DOHH2 (cell line): Measurements from ENCODE around the gene TESK1.

ENCODE experiments used
- H3F3A ChIP-seq: fragments of 200-600 bp; sonication (generic), shearing (Covaris generic); 2 replicates; pipeline ENCODE4 v1.6.0; 2016; ENCODE audit warnings: antibody characterized with exemption, mild to moderate bottlenecking; ENCODE audit not compliant: control insufficient read depth, insufficient read depth
- H3K27ac ChIP-seq: fragments of 200-600 bp; sonication (generic); 2 replicates; pipeline ENCODE4 v1.5.1; 2014; ENCODE audit warnings: low read depth, mild to moderate bottlenecking, low read length, moderate library complexity
- H3K27me3 ChIP-seq: fragments of 200-600 bp; sonication (generic); 2 replicates; pipeline ENCODE4 v1.6.1; 2014; ENCODE audit warnings: mild to moderate bottlenecking, low read length, mixed read lengths; ENCODE audit not compliant: control insufficient read depth
- H3K36me3 ChIP-seq: fragments of 200-600 bp; sonication (generic); 2 replicates; pipeline ENCODE4 v1.6.1; 2014; ENCODE audit warnings: mild to moderate bottlenecking, low read length, moderate library complexity, mixed read lengths; ENCODE audit not compliant: control insufficient read depth
- H3K4me1 ChIP-seq: fragments of 200-600 bp; sonication (generic); 2 replicates; pipeline ENCODE4 v1.6.1; 2014; ENCODE audit warnings: mild to moderate bottlenecking, low read length, mixed read lengths; ENCODE audit not compliant: control insufficient read depth
- H3K4me2 ChIP-seq: fragments of 200-600 bp; sonication (generic); 2 replicates; pipeline ENCODE4 v1.6.0; 2014; ENCODE audit warnings: mild to moderate bottlenecking, low read length, moderate library complexity
- H3K4me3 ChIP-seq: fragments of 200-600 bp; sonication (generic); 2 replicates; pipeline ENCODE4 v1.5.1; 2014; ENCODE audit warnings: mild to moderate bottlenecking, low read length, mixed read lengths
- H3K79me2 ChIP-seq: fragments of 200-600 bp; sonication (generic); 2 replicates; pipeline ENCODE4 v1.6.1; 2014; ENCODE audit warnings: mild to moderate bottlenecking, low read length, mixed read lengths; ENCODE audit not compliant: control insufficient read depth
- H3K9me2 ChIP-seq: fragments of 200-600 bp; sonication (generic); replicated peaks from 2 replicates; pipeline ENCODE4 v1.6.1; 2014; ENCODE audit warnings: mild to moderate bottlenecking, low read length, mixed read lengths; ENCODE audit not compliant: control insufficient read depth
- H3K9me3 ChIP-seq: fragments of 200-600 bp; sonication (generic); 2 replicates; pipeline ENCODE4 v1.6.1; 2014; ENCODE audit warnings: antibody characterized with exemption, low read length, mixed read lengths; ENCODE audit not compliant: control insufficient read depth, insufficient read depth
- H4K20me1 ChIP-seq: fragments of 200-600 bp; sonication (generic); 2 replicates; pipeline ENCODE4 v1.6.0; 2014; ENCODE audit warnings: low read depth, mild to moderate bottlenecking, antibody characterized with exemption, low read length, moderate library complexity; ENCODE audit not compliant: control insufficient read depth, insufficient read depth
- EZH2phosphoT487 ChIP-seq: fragments of 200-600 bp; sonication (generic); IDR thresholded peaks from 2 replicates; pipeline ENCODE4 v1.6.1; 2017; ENCODE audit warnings: borderline replicate concordance, mild to moderate bottlenecking, antibody characterized with exemption, low read length, moderate library complexity, mixed read lengths
- TF ChIP-seq, protein P1 (sequence below): fragments of 200-600 bp; sonication (generic); IDR thresholded peaks from one replicate; pipeline ENCODE4 v1.5.1; 2014; ENCODE audit warnings: antibody characterized with exemption, mild to moderate bottlenecking, low read depth, low read length; ENCODE audit not compliant: poor library complexity, severe bottlenecking

Gene TESK1

DNA sequence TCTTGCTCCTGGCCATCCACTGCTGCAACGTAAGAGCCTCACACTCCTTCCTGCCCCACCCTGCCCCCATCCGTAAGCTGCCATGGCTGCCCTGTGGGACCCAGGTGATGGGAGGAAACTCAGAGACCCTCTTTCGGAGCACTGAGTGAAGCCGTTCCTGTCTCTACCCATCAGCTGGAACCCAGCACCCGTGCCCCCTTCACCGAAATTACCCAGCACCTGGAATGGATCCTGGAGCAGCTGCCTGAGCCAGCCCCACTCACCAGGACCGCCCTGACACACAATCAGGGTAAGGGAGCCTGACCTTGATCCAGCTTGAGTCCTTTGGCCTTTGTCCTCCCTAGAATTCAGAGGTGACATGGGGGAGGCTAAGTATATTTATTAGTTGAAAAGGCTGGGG lies 3.2 kb downstream of the TESK1 start:
- H3K36me3 ChIP-seq, result peaks cover 35% of the 10 kb centered on the region
- no peaks in the 10 kb centered on the region for H3K9me2 ChIP-seq
- no peak overlapping the region for H3K4me3 ChIP-seq
- H3K79me2 ChIP-seq, result peaks cover 15% of the 10 kb centered on the region
- no peak for TF ChIP-seq EZH2phosphoT487
- TF ChIP-seq, protein P1, sequence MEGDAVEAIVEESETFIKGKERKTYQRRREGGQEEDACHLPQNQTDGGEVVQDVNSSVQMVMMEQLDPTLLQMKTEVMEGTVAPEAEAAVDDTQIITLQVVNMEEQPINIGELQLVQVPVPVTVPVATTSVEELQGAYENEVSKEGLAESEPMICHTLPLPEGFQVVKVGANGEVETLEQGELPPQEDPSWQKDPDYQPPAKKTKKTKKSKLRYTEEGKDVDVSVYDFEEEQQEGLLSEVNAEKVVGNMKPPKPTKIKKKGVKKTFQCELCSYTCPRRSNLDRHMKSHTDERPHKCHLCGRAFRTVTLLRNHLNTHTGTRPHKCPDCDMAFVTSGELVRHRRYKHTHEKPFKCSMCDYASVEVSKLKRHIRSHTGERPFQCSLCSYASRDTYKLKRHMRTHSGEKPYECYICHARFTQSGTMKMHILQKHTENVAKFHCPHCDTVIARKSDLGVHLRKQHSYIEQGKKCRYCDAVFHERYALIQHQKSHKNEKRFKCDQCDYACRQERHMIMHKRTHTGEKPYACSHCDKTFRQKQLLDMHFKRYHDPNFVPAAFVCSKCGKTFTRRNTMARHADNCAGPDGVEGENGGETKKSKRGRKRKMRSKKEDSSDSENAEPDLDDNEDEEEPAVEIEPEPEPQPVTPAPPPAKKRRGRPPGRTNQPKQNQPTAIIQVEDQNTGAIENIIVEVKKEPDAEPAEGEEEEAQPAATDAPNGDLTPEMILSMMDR, result no peak
- H3F3A ChIP-seq, result no peaks in the 10 kb centered on the region
- no peak overlapping the region for H3K4me2 ChIP-seq
- no peaks in the 10 kb centered on the region for H3K27me3 ChIP-seq
- peaks cover 28% of the 10 kb centered on the region for H3K4me1 ChIP-seq
- H3K9me3 ChIP-seq, result no peaks in the 10 kb centered on the region
- H3K27ac ChIP-seq, result no peak overlapping the region
- H4K20me1 ChIP-seq, result no peaks in the 10 kb centered on the region

DNA sequence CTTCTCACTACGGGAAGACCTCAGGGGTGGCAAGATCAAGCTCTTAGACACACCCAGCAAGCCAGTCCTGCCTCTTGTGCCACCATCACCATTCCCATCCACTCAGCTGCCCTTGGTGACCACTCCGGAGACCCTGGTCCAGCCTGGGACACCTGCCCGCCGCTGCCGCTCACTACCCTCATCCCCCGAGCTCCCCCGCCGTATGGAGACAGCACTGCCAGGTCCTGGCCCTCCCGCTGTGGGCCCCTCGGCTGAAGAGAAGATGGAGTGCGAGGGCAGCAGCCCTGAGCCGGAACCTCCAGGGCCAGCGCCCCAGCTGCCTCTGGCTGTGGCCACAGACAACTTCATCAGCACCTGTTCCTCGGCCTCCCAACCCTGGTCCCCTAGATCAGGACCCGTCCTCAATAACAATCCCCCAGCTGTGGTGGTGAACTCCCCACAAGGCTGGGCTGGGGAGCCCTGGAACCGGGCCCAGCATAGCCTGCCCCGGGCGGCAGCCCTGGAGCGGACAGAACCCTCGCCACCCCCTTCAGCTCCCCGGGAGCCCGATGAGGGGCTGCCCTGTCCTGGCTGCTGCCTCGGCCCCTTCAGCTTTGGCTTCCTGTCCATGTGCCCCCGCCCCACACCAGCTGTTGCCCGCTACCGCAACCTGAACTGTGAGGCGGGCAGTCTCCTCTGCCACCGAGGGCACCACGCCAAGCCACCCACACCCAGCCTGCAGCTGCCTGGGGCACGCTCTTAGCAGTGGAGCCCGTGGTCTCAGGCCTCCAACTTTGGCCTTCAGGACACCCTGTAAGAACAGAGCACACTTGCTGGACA lies 4.1 kb downstream of the TESK1 start:
- no peak for TF ChIP-seq EZH2phosphoT487
- TF ChIP-seq, protein P1, result no peak
- H3K36me3 ChIP-seq, result peaks cover 35% of the 10 kb centered on the region

DNA sequence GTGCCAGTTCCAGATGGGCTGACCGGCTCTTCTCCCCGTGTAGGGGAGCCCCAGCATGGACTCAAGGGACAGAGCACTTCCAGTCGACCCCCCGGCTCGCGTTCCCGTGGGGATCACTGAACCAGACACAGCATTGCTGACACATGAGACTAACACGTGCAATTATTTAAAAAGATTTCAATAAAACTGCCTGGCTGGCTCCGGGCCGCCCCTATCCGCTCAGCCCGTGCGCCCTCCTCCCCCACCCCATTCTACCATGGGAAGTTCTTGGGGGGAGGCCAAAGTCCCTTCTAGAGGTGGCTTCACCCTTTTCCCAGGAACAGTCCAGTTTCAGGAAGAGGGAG lies 4.7 kb downstream of the TESK1 start:
- H3K36me3 ChIP-seq, result peaks cover 35% of the 10 kb centered on the region
- H3K4me2 ChIP-seq, result no peak overlapping the region
- H3K4me3 ChIP-seq, result no peak overlapping the region
- H3K27me3 ChIP-seq, result no peaks in the 10 kb centered on the region
- no peaks in the 10 kb centered on the region for H3K9me3 ChIP-seq
- TF ChIP-seq, protein P1, result no peak
- H4K20me1 ChIP-seq, result no peaks in the 10 kb centered on the region
- no peaks in the 10 kb centered on the region for H3F3A ChIP-seq
- no peaks in the 10 kb centered on the region for H3K9me2 ChIP-seq
- peaks cover 15% of the 10 kb centered on the region for H3K79me2 ChIP-seq
- peaks cover 18% of the 10 kb centered on the region for H3K4me1 ChIP-seq
- no peak overlapping the region for H3K27ac ChIP-seq

More for the DNA sequence above, 4.1 kb downstream of the TESK1 start:
- Histone ChIP-seq H3K4me1 (peaks cover 22% of the 10 kb centered on the region), H3K27ac (no peak overlapping the region), H3K4me3 (no peak overlapping the region), H4K20me1 (no peaks in the 10 kb centered on the region), H3F3A (no peaks in the 10 kb centered on the region), H3K79me2 (peaks cover 15% of the 10 kb centered on the region), H3K9me2 (no peaks in the 10 kb centered on the region), H3K4me2 (no peak overlapping the region), H3K9me3 (no peaks in the 10 kb centered on the region), H3K27me3 (no peaks in the 10 kb centered on the region)
